Stimulated activated CD8-positive, alpha-beta memory T cell treated with anti-CD3 and anti-CD28 coated beads, Interleukin-7, amount 100 ng/mL, for 4 hours (primary cell): Measurements from ENCODE around the gene ORAI3.

Experiments
- DNase-seq, 2 donors: peaks; one replicate each; pipeline ENCODE4 v3.0.0-alpha.2; 2020; ENCODE audit warnings: low read depth in 2 of 2

ORAI3 gene

GRCh38 chr16:30991052-30991451, 42.2 kb downstream of the ORAI3 start:
- no peak for DNase-seq

- DNase-seq: no peak
Measured at GRCh38 chr16:30992276-30992780, 43.5 kb downstream of the ORAI3 start.

- DNase-seq: no peak
Measured at GRCh38 chr16:30992931-30993816, 44.3 kb downstream of the ORAI3 start.

- DNase-seq: no peak
Measured at GRCh38 chr16:30995927-30996323, 47.1 kb downstream of the ORAI3 start.

- DNase-seq: no peak
Measured at GRCh38 chr16:30996324-30996984, 47.6 kb downstream of the ORAI3 start.

GRCh38 chr16:30996985-30997724, 48.3 kb downstream of the ORAI3 start:
- DNase-seq: peak; percentile 53 to 75

- no peak for DNase-seq
Measured at GRCh38 chr16:30997725-30998711, 49.1 kb downstream of the ORAI3 start.

- no peak for DNase-seq
Measured at GRCh38 chr16:30998852-30999761, 50.2 kb downstream of the ORAI3 start.

GRCh38 chr16:31000671-31001382, 52.0 kb downstream of the ORAI3 start:
- no peak for DNase-seq

- DNase-seq: no peak
Measured at GRCh38 chr16:31001507-31002249, 52.8 kb downstream of the ORAI3 start.

- no peak for DNase-seq
Measured at GRCh38 chr16:31002250-31002700, 53.4 kb downstream of the ORAI3 start.

- no peak for DNase-seq
Measured at GRCh38 chr16:31002862-31003341, 54.0 kb downstream of the ORAI3 start.

- DNase-seq: no peak
Measured at GRCh38 chr16:31003744-31004143, 54.9 kb downstream of the ORAI3 start.
